Testis (tissue), 3 donors: ENCODE data around the gene PKD2. TPM values are rescaled to one million over a fixed set of nuclear protein-coding genes. Genes with fewer than 3 reads are reported as not detected.

Source experiments
- DNase-seq: peaks from one replicate; pipeline ENCODE4 v3.0.0-alpha.2; 2019
- H3K27ac ChIP-seq, 2 donors: fragments of 200-600 bp; sonication (generic); one replicate each; pipeline ENCODE4 v1.5.1; 2019
- H3K27me3 ChIP-seq: fragments of 200-600 bp; sonication (generic); one replicate; pipeline ENCODE4 v1.5.1; 2019
- H3K36me3 ChIP-seq: fragments of 200-600 bp; sonication (generic); one replicate; pipeline ENCODE4 v1.5.1; 2017; ENCODE audit warnings: low read depth; ENCODE audit errors: missing control alignments
- H3K4me1 ChIP-seq: fragments of 200-600 bp; sonication (generic); one replicate; pipeline ENCODE4 v1.5.1; 2019
- H3K4me3 ChIP-seq, 2 donors: fragments of 200-600 bp; sonication (generic); one replicate each; pipeline ENCODE4 v1.5.1; 2017 to 2019
- H3K9me3 ChIP-seq: fragments of 200-600 bp; sonication (generic); one replicate; pipeline ENCODE4 v1.5.1; 2017
- CTCF ChIP-seq, 3 experiments: fragments of 450-650 bp in 2 of 3; fragments of 200-600 bp in 1 of 3; sonication (generic) in 1 of 3; IDR thresholded peaks; one replicate each; pipeline ENCODE4 v1.5.1; 2016 to 2019; ENCODE audit warnings: antibody characterized with exemption in 3 of 3, mild to moderate bottlenecking in 2 of 3, moderate library complexity in 1 of 3
- POLR2A ChIP-seq: fragments of 450-650 bp; IDR thresholded peaks from one replicate; pipeline ENCODE4 v1.6.1; 2017; ENCODE audit warnings: antibody characterized with exemption, mild to moderate bottlenecking, moderate library complexity
- WGBS, 2 donors: methylation state at CpG; one replicate each; pipeline ENCODE4 v1.1.5; 2018; 5-methylcytosine and 5-hydroxymethylcytosine counted together
- intact Hi-C: fragments of 100-400 bp; cut with DNase I; formaldehyde crosslinking; loops from one replicate; pipeline ENCODE4 v1.15.1; 2023; ENCODE audit warnings: low total_unique reads
- polyA plus RNA-seq: library from polyadenylated mRNA; stranded (reverse); fragments of 350-450 nt; fragmentation: Illumina TruSeq; extraction: RNeasy Lipid Tissue Mini Kit (QIAGEN cat#74804); gene quantifications from one replicate; pipeline ENCODE4 v1.2.3, GENCODE V29; 2014; ENCODE audit warnings: low read depth, low replicate concordance; ENCODE audit not compliant: insufficient read depth
- total RNA-seq, 2 donors: library from RNA; depleted of rRNA; stranded (reverse); fragments of >200 nt; gene quantifications; one replicate each; pipeline ENCODE4 v1.2.3, GENCODE V29; 2016

PKD2 gene
- total and polyA plus RNA-seq, 3 donors from 2014 or later: 18.7 to 52.8 (median 24.6) TPM

- Histone ChIP-seq H3K9me3 (no peaks in the 10 kb centered on the region), H3K4me3 (no peak overlapping the region), H3K36me3 (no peaks in the 10 kb centered on the region), H3K4me1 (no peaks in the 10 kb centered on the region), H3K27me3 (no peaks in the 10 kb centered on the region), H3K27ac (no peak overlapping the region)
- intact Hi-C loops: no loop called here
- TF ChIP-seq POLR2A: no peak
- TF ChIP-seq CTCF (IDR thresholded peaks at IDR 0.05): no peak
- 94 to 96% methylated on average over 4 of the region's 4 CpGs for WGBS, 2 donors
- no peak for DNase-seq
These were observed 91.7 kb downstream of the PKD2 start for GRCh38 chr4:88098993-88099752.

DNA sequence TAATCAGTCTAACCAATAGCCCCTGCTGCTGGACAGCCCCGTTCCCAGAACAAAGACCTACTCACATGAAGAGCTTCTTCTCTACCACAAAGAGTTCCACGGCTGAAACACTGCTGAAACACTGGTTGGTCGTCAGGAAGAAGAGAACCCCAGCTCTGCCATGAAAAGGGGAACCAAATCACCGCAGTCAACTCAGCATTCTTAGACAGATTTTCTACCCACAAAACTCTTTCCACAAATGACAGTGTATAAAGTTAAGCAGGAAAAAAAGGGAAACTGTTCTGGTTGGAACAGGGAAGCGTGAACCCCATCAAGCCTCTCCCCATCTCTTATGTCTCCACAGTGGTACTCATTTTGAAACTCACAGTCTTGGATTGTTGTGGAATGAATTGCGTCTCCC is 93.7 kb downstream of the PKD2 start:
- Histone ChIP-seq H3K36me3 (no peaks in the 10 kb centered on the region), H3K4me1 (no peaks in the 10 kb centered on the region), H3K27ac (no peak overlapping the region), H3K9me3 (no peaks in the 10 kb centered on the region), H3K27me3 (no peaks in the 10 kb centered on the region), H3K4me3 (no peak overlapping the region)
- intact Hi-C loops: no loop called here
- no peak for DNase-seq
- no peak for TF ChIP-seq CTCF (IDR thresholded peaks at IDR 0.05)
- TF ChIP-seq POLR2A: no peak
- 85 to 93% methylated on average over 6 of the region's 6 CpGs for WGBS, 2 donors

DNA sequence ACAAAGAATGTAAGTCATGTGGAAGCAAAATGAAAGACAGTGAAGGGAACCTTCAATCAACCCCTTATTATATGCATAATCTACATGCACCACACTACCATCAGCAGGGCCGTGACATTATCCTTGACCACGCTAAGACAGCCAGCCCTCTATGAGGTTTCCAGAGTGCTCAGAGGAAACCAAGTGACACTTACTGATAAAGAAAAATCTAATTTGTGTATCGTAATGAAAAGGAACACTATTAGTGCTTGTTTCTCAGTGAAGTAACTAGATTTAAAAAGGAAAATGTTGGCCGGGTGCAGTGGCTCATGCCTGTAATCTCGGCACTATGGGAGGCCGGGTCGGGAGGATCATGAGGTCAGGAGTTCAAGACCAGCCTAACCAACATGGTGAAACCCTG is 94.6 kb downstream of the PKD2 start:
- Histone ChIP-seq H3K4me1 (peaks cover under 1% of the 10 kb centered on the region), H3K9me3 (no peaks in the 10 kb centered on the region), H3K27ac (no peak overlapping the region), H3K27me3 (no peaks in the 10 kb centered on the region), H3K36me3 (no peaks in the 10 kb centered on the region), H3K4me3 (no peak overlapping the region)
- WGBS, 2 donors: 88 to 90% methylated on average over 7 of the region's 7 CpGs
- intact Hi-C loops: no loop called here
- no peak for DNase-seq
- TF ChIP-seq POLR2A (no peak), CTCF (IDR thresholded peaks at IDR 0.05) (no peak)

GRCh38 chr4:88104902-88105610 is 97.6 kb downstream of the PKD2 start:
- 89 to 91% methylated on average over 4 of the region's 4 CpGs for WGBS, 2 donors
- Histone ChIP-seq H3K36me3 (no peaks in the 10 kb centered on the region), H3K9me3 (no peaks in the 10 kb centered on the region), H3K27me3 (no peaks in the 10 kb centered on the region), H3K27ac (no peak overlapping the region), H3K4me1 (peaks cover 6% of the 10 kb centered on the region), H3K4me3 (no peak overlapping the region)
- no peak for DNase-seq
- TF ChIP-seq CTCF (IDR thresholded peaks at IDR 0.05) (no peak), POLR2A (no peak)
- intact Hi-C loops: no loop called here
